Stimulated activated CD8-positive, alpha-beta memory T cell treated with anti-CD3 and anti-CD28 coated beads, Interleukin-15, amount 100 ng/mL, for 4 hours (primary cell): Measurements from ENCODE around the gene PRPF4.

Experiments
- DNase-seq, 2 donors: peaks; one replicate each; pipeline ENCODE4 v3.0.0-alpha.2; 2020; ENCODE audit warnings: low read depth in 2 of 2

The PRPF4 gene

GRCh38 chr9:113311961-113312360 is 36.5 kb downstream of the PRPF4 start:
- DNase-seq: no peak

- no peak for DNase-seq
These were observed 37.8 kb downstream of the PRPF4 start for GRCh38 chr9:113313261-113313660.

GRCh38 chr9:113315231-113315630 is 39.8 kb downstream of the PRPF4 start:
- no peak for DNase-seq

GRCh38 chr9:113316030-113316429 is 40.6 kb downstream of the PRPF4 start:
- no peak for DNase-seq

GRCh38 chr9:113317777-113318176 is 42.3 kb downstream of the PRPF4 start:
- DNase-seq: no peak

- no peak for DNase-seq
These were observed 43.6 kb downstream of the PRPF4 start for GRCh38 chr9:113319054-113319453.

GRCh38 chr9:113320051-113320450 is 44.6 kb downstream of the PRPF4 start:
- no peak for DNase-seq

- no peak for DNase-seq
These were observed 47.2 kb downstream of the PRPF4 start for GRCh38 chr9:113322671-113323070.

GRCh38 chr9:113326230-113326629 is 50.8 kb downstream of the PRPF4 start:
- DNase-seq: no peak

- DNase-seq: no peak
These were observed 52.8 kb downstream of the PRPF4 start for GRCh38 chr9:113328045-113328782.

GRCh38 chr9:113331780-113332179 is 56.3 kb downstream of the PRPF4 start:
- no peak for DNase-seq

- no peak for DNase-seq
These were observed 62.3 kb downstream of the PRPF4 start for GRCh38 chr9:113337714-113338113.

GRCh38 chr9:113340011-113340699 is 64.7 kb downstream of the PRPF4 start, which contains the start of gene WDR31:
WDR31 (minus strand) TSS chr9:113340275; CDS start chr9:113332022, 8,253 bp downstream.
- DNase-seq: peak; percentile 56 to 65

GRCh38 chr9:113341712-113342410 is 66.4 kb downstream of the PRPF4 start:
- no peak for DNase-seq
